Heart left ventricle (tissue), 16 donors: Measurements from ENCODE around the gene RAB44. TPM values are rescaled to one million over a fixed set of nuclear protein-coding genes. Genes with fewer than 3 reads are reported as not detected.

Experiments
- ATAC-seq, 4 donors: fragments of 200-7000 bp; cut with Tn5 transposase; one replicate each; pipeline ENCODE4 v1.9.1; 2020 to 2022; ENCODE audit warnings: moderate library complexity in 4 of 4, mild to moderate bottlenecking in 3 of 4, moderate number of reproducible peaks in 1 of 4
- DNase-seq, 5 donors: peaks; one replicate each; pipeline ENCODE4 v3.0.0-alpha.2; 2020
- H3K27ac ChIP-seq, 12 donors: fragments of 200-600 bp; sonication (generic) in 4 of 12; one replicate each; pipeline versions ENCODE4 v1.5.0 to v1.8.0; 2016 to 2022; ENCODE audit warnings: mild to moderate bottlenecking in 2 of 12
- H3K27me3 ChIP-seq, 9 donors: fragments of 200-600 bp; sonication (generic) in 2 of 9; one replicate each; pipeline versions ENCODE4 v1.5.1 to v1.8.0; 2016 to 2022; ENCODE audit warnings: mild to moderate bottlenecking in 3 of 9
- H3K36me3 ChIP-seq, 9 donors: fragments of 200-600 bp; sonication (generic) in 2 of 9; one replicate each; pipeline versions ENCODE4 v1.5.0 to v1.8.0; 2018 to 2022; ENCODE audit warnings: mild to moderate bottlenecking in 2 of 9
- H3K4me1 ChIP-seq, 12 donors: fragments of 200-600 bp; sonication (generic) in 4 of 12; one replicate each; pipeline versions ENCODE4 v1.5.0 to v1.8.0; 2016 to 2022; ENCODE audit warnings: mild to moderate bottlenecking in 3 of 12
- H3K4me3 ChIP-seq, 12 donors: fragments of 200-600 bp; sonication (generic) in 4 of 12; one replicate each; pipeline versions ENCODE4 v1.5.0 to v1.8.0; 2017 to 2022; ENCODE audit warnings: mild to moderate bottlenecking in 9 of 12, moderate library complexity in 4 of 12
- H3K9me3 ChIP-seq, 12 donors: fragments of 200-600 bp; sonication (generic) in 4 of 12; one replicate each; pipeline versions ENCODE4 v1.5.0 to v1.8.0; 2016 to 2022; ENCODE audit warnings: mild to moderate bottlenecking in 1 of 12
- POLR2A ChIP-seq, 2 donors: fragments of 450-650 bp; IDR thresholded peaks; one replicate each; pipeline ENCODE4 v1.6.1; 2017; ENCODE audit warnings: antibody characterized with exemption in 2 of 2, mild to moderate bottlenecking in 2 of 2, moderate library complexity in 2 of 2
- WGBS, 4 donors: extraction: QIAGEN DNeasy Blood & Tissue Kit in 2 of 4; methylation state at CpG; one replicate each; pipeline versions ENCODE4 v1.1.5 to v1.1.7; 2013 to 2018; 5-methylcytosine and 5-hydroxymethylcytosine counted together
- intact Hi-C, 10 donors: fragments of 100-400 bp; cut with DNase I; formaldehyde crosslinking; loops; one replicate each; pipeline versions ENCODE4 v1.11.1 to v1.14.2; 2022
- polyA plus RNA-seq, 2 donors: library from polyadenylated mRNA; stranded (reverse); fragments of 200-250 nt; gene quantifications; one replicate each; pipeline ENCODE4 v1.2.3, GENCODE V29; 2013
- total RNA-seq, 9 donors: library from RNA; depleted of rRNA in 2 of 9; stranded (reverse); fragments of >200 nt in 2 of 9; fragmentation: NEBNext Ultra II Directional in 3 of 9; extraction: Animal tissue kit (Norgen Biotek cat#: 25700) in 3 of 9; gene quantifications; one replicate each; pipeline versions ENCODE4 v1.1.0 to v1.2.4, GENCODE V29; 2016 to 2023
- TF ChIP-seq, protein P1 (sequence below), 12 donors: fragments of 200-600 bp; sonication (generic) in 4 of 12; IDR thresholded peaks; one replicate each; pipeline versions ENCODE4 v1.5.0 to v1.8.0; 2018 to 2022; ENCODE audit warnings: antibody characterized with exemption in 12 of 12, mild to moderate bottlenecking in 5 of 12
- donor health status: ischemic (EF 13 %, LVEDD 7.1; RV severe dilation, severe dysfunction).
- donor health status: healthy with polysubstance abuse.
- donor health status: DM: no; HTN: yes; CAD: no.
- donor health status: DM: no; HTN: no; CAD: no.
- donor health status: ischemic (EF 25% LVEDD 6.9; RV normal size, moderate dysfunction).
- donor health status: ischemic (EF 25% LVEDD 5.7; RV mildly dilated, moderate dysfunction).
- donor health status: healthy.
- donor health status: DM: yes; HTN: yes; CAD: no.
- donor health status: ischemic (EF 35%, LVEDD 5.7; RV mildly dilated, moderate dysfunction).
- donor health status: nonischemic (EF 11% LVEDD 7.7; RV severe dilation, severe dysfunction).
- donor health status: DM: yes; HTN: yes; CAD: no.
- donor health status: PGD.
- donor health status: ischemic (EF 29% LVEDD 5.4; RV normal size, mild dysfunction).
- donor health status: nonischemic (EF 23%, LVEDD 6.1; RV moderate dilation, normal function).

RAB44 gene
- total and polyA plus RNA-seq, 11 donors, result 0.04 to 0.32 (median 0.08) TPM; not detected in 5

DNA sequence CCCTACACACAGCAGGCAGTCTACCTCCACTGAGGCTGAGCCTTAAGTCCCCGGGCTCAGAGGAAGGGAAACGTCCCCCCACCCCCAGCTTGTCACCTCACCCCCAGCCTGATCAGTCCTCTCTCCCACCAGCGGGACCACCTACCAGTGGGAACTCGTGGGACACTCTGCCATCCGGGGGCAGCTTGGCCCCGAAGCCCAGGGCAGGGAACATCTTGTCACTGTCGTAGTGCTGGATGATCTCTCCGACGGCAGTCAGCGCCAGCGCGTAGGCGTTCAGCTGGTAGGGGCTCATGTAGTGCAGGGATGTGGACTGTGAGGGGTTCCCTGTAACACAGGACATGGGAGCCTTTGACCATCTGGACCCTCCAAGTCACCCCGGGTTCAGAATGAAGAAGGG is 48.6 kb downstream of the RAB44 start:
- DNase-seq (no peak), ATAC-seq (no peak)
- intact Hi-C loops, result no loop called here
- H3K36me3 ChIP-seq, result peaks cover 0 to 8% (median 0%) of the 10 kb centered on the region in 9 donors
- peaks cover 0 to 4% (median 0%) of the 10 kb centered on the region in 12 donors for H3K4me1 ChIP-seq
- peaks cover 0 to 23% (median 0%) of the 10 kb centered on the region in 12 donors for H3K9me3 ChIP-seq
- no peak overlapping the region for H3K27ac ChIP-seq
- TF ChIP-seq, protein P1, sequence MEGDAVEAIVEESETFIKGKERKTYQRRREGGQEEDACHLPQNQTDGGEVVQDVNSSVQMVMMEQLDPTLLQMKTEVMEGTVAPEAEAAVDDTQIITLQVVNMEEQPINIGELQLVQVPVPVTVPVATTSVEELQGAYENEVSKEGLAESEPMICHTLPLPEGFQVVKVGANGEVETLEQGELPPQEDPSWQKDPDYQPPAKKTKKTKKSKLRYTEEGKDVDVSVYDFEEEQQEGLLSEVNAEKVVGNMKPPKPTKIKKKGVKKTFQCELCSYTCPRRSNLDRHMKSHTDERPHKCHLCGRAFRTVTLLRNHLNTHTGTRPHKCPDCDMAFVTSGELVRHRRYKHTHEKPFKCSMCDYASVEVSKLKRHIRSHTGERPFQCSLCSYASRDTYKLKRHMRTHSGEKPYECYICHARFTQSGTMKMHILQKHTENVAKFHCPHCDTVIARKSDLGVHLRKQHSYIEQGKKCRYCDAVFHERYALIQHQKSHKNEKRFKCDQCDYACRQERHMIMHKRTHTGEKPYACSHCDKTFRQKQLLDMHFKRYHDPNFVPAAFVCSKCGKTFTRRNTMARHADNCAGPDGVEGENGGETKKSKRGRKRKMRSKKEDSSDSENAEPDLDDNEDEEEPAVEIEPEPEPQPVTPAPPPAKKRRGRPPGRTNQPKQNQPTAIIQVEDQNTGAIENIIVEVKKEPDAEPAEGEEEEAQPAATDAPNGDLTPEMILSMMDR (IDR thresholded peaks at IDR 0.05), result no peak
- no peak for TF ChIP-seq POLR2A (IDR thresholded peaks at IDR 0.05)
- H3K27me3 ChIP-seq, result no peaks in the 10 kb centered on the region
- H3K4me3 ChIP-seq, result no peak overlapping the region
- WGBS, 4 donors, result 80 to 86% (median 82%) methylated on average over 9 to 14 of the region's 14 CpGs

DNA sequence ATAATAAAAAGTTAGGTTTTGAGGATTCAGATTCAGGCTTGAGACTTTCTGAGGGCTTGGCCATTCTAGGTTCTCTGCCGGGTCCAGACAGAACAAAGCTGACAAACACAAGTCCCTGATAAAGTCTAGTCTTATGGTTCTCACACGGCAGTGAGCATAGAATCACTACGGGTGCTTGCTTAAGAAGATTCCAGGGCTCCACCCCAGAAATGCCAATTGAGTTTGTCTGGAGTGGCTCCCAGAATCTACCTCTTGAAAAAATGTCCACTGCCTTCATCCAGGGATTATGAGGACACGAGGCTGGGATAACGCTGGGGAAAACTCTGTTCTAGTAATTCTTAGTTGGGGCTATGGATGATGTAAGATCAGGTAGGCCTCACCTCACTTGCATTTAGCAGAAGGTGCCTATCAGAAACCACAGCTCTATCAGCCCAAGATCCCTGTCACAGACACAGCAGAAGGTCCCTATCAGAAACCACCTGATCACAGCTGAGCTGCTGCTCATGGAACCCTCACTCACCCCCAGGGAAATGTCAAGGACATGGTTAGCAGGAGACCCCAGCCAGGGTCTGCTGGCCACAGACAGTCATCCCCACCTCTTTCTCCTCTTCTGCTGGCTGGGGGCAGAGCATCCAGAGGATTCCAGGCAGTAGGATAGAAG is 52.3 kb downstream of the RAB44 start:
- peaks cover 0 to 23% (median 0%) of the 10 kb centered on the region in 12 donors for H3K9me3 ChIP-seq
- no peak for DNase-seq
- 84 to 95% (median 93%) methylated on average over 5 of the region's 5 CpGs for WGBS, 4 donors
- peaks cover 0 to 10% (median 0%) of the 10 kb centered on the region in 9 donors for H3K36me3 ChIP-seq
- intact Hi-C loops, result loop anchor here in 3 of 10 donors (10.0 kb wide), 2 partner anchors 65 to 325 kb away; no protein-coding TSS in a partner anchor
- TF ChIP-seq POLR2A (IDR thresholded peaks at IDR 0.05), result no peak
- TF ChIP-seq, protein P1 (IDR thresholded peaks at IDR 0.05), result no peak
- H3K27me3 ChIP-seq, result no peaks in the 10 kb centered on the region
- ATAC-seq, result no peak
- H3K4me3 ChIP-seq, result no peak overlapping the region
- no peak overlapping the region for H3K27ac ChIP-seq
- H3K4me1 ChIP-seq, result peaks cover 0 to 36% (median 0%) of the 10 kb centered on the region in 12 donors

DNA sequence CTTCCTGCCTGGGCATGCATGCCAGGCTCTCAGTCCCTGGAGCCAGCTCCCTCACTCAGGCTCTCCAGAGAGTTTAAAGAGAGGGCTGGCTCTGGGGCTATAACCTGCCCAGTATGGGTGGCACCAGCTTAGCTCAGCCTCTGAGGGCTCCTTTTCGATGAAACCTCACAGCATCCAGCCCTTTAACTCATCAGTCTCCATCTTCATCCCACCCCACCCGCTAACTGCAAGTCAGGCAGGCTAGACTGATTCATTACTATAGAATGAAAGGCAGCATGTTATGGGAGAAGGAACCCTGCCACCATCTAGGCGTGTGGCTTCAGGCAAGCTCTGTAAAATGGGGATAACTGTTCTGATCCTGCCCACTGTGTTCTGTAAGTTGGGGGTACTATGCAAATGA is 53.5 kb downstream of the RAB44 start:
- 94 to 97% (median 96%) methylated on average over 3 of the region's 3 CpGs for WGBS, 4 donors
- no peak overlapping the region for H3K4me3 ChIP-seq
- intact Hi-C loops, result loop anchor here in 3 of 10 donors (10.0 kb wide), 2 partner anchors 66 to 326 kb away; no protein-coding TSS in a partner anchor

DNA sequence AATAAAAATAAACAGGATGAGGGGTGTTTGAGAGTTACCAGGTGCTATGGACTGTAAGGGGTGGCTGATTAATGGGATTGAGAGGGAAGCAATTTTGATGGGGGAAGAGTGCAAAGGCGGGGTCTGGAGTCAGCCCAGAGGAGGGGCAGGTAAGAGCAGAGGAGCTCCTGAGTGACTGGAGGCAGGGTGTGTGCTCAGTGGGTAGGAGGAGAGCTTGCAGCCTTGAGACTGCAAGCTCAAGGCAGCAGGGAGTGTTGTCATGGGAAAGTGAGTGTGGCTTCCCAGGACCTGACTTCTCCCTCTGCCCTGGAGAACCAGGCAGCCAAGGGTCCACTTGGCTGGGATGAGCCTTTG is 54.2 kb downstream of the RAB44 start:
- peaks cover 0 to 13% (median 0%) of the 10 kb centered on the region in 9 donors for H3K36me3 ChIP-seq
- WGBS, 4 donors, result 0 to 61% (median 42%) methylated on average over 1 of the region's 1 CpG
- H3K9me3 ChIP-seq, result peaks cover 0 to 23% (median 0%) of the 10 kb centered on the region in 12 donors
- ATAC-seq (no peak), DNase-seq (no peak)
- no peak for TF ChIP-seq POLR2A (IDR thresholded peaks at IDR 0.05)
- TF ChIP-seq, protein P1 (IDR thresholded peaks at IDR 0.05), result no peak
- no peaks in the 10 kb centered on the region for H3K27me3 ChIP-seq
- H3K4me3 ChIP-seq, result no peak overlapping the region
- H3K4me1 ChIP-seq, result peaks cover 0 to 55% (median 0%) of the 10 kb centered on the region in 12 donors
- intact Hi-C loops, result loop anchor here in 4 of 10 donors (2.0 to 10.0 kb wide), 3 partner anchors 61 to 327 kb away; no protein-coding TSS in a partner anchor
- H3K27ac ChIP-seq, result no peak overlapping the region

More for the DNA sequence above, 53.5 kb downstream of the RAB44 start:
- DNase-seq (no peak), ATAC-seq (no peak)
- Histone ChIP-seq H3K4me1 (peaks cover 0 to 48% (median 0%) of the 10 kb centered on the region in 12 donors), H3K9me3 (peaks cover 0 to 23% (median 0%) of the 10 kb centered on the region in 12 donors), H3K27ac (no peak overlapping the region), H3K36me3 (peaks cover 0 to 13% (median 0%) of the 10 kb centered on the region in 9 donors), H3K27me3 (no peaks in the 10 kb centered on the region)
- TF ChIP-seq, protein P1 (IDR thresholded peaks at IDR 0.05), result no peak
